HepG2 (cell line): ENCODE measurements around the gene PLPP3. TPM values are rescaled to one million over a fixed set of nuclear protein-coding genes. Genes with fewer than 3 reads are reported as not detected.

Experiments
- ATAC-seq: fragments of 200-7000 bp; cut with Tn5 transposase; 3 replicates; pipeline ENCODE4 v1.9.1; 2020; ENCODE audit warnings: mild to moderate bottlenecking, moderate library complexity
- BruUV-seq: library from RNA; stranded (reverse); fragments of 400-500 nt; replicated peaks from 2 replicates; lab custom pipeline; 2021; lab: Mats Ljungman, UMichigan
- CTCF ChIA-PET: fragments of 300-600 bp; formaldehyde crosslinking; extraction: SDS; loops from one replicate; lab custom pipeline; 2021; ENCODE audit warnings: low total read pairs, inconsistent platforms, low intra/inter-chr PET ratio; lab: Yijun Ruan, JAX
- POLR2A ChIA-PET: fragments of 350-600 bp; sonication (Branson Sonifier 250); formaldehyde crosslinking; loops from one replicate; lab custom pipeline; 2020; ENCODE audit warnings: antibody characterized with exemption, inconsistent platforms; lab: Yijun Ruan, JAX
- DNase-seq: peaks from one replicate; pipeline ENCODE4 v3.0.0-alpha.2; 2015; ENCODE audit warnings: low spot score
- FAIRE-seq: peaks from 3 replicates; lab custom pipeline; 2011; peaks lifted over from hg19 to GRCh38; lab: Jason Lieb, UNC
- H2AFZ ChIP-seq: one replicate; pipeline ENCODE4 v1.6.1; 2011; ENCODE audit warnings: low read length, inconsistent platforms
- H3K27ac ChIP-seq: fragments of 300-600 bp; 3 replicates; pipeline ENCODE4 v1.8.0; 2011; ENCODE audit warnings: mixed run types, mild to moderate bottlenecking, mixed read lengths, low read length, inconsistent platforms; ENCODE audit not compliant: insufficient read depth; ENCODE audit errors: extremely low read length
- H3K27me3 ChIP-seq, 2 experiments: fragments of 200-600 bp in 1 of 2; 2 replicates in 1 of 2; 3 replicates in 1 of 2; pipeline versions ENCODE4 v1.6.0 to v1.8.0; 2011; ENCODE audit warnings: low read length in 2 of 2, mild to moderate bottlenecking in 2 of 2, moderate library complexity in 2 of 2, inconsistent platforms in 1 of 2; ENCODE audit not compliant: insufficient read depth in 2 of 2, control insufficient read depth in 1 of 2
- H3K36me3 ChIP-seq, 2 experiments: fragments of 200-600 bp in 1 of 2; replicated peaks in 1 of 2; 2 replicates in 1 of 2; 3 replicates in 1 of 2; pipeline versions ENCODE4 v1.5.1 to v1.8.0; 2011; ENCODE audit warnings: low read length in 2 of 2, inconsistent platforms in 1 of 2; ENCODE audit not compliant: insufficient read depth in 2 of 2, control insufficient read depth in 1 of 2
- H3K4me1 ChIP-seq: 2 replicates; pipeline ENCODE4 v1.5.1; 2012; ENCODE audit warnings: low read length, inconsistent platforms; ENCODE audit not compliant: insufficient read depth
- H3K4me2 ChIP-seq: 2 replicates; pipeline ENCODE4 v1.6.0; 2011; ENCODE audit warnings: low read depth, low read length, inconsistent platforms
- H3K4me3 ChIP-seq, 3 experiments: fragments of 200-600 bp in 1 of 3; sonication (generic), shearing (Covaris generic) in 1 of 3; replicated peaks in 1 of 3; 2 replicates each; pipeline ENCODE4 v1.5.1; 2011 to 2016; ENCODE audit warnings: low read length in 3 of 3, inconsistent platforms in 2 of 3, low read depth in 2 of 3, mild to moderate bottlenecking in 2 of 3, control low read depth in 1 of 3, mixed read lengths in 1 of 3; ENCODE audit not compliant: insufficient read depth in 1 of 3
- H3K79me2 ChIP-seq: one replicate; pipeline ENCODE4 v1.6.1; 2011; ENCODE audit warnings: low read length, inconsistent platforms; ENCODE audit not compliant: insufficient read depth
- H3K9ac ChIP-seq: 2 replicates; pipeline ENCODE4 v1.6.0; 2011; ENCODE audit warnings: mild to moderate bottlenecking, low read depth, low read length, inconsistent platforms; ENCODE audit not compliant: insufficient read depth
- H3K9me3 ChIP-seq: 2 replicates; pipeline ENCODE4 v1.5.1; 2012; ENCODE audit warnings: mild to moderate bottlenecking, low read length
- H4K20me1 ChIP-seq: 2 replicates; pipeline ENCODE4 v1.6.0; 2011; ENCODE audit warnings: inconsistent platforms, mild to moderate bottlenecking, low read length, moderate library complexity; ENCODE audit not compliant: insufficient read depth
- HOXA9 ChIP-seq: sonication (generic); formaldehyde crosslinking; IDR thresholded peaks from 2 replicates; pipeline ENCODE4 v1.8.1; 2022; ENCODE audit warnings: missing genetic modification reagents, mild to moderate bottlenecking, moderate library complexity, borderline replicate concordance
- KDM5A ChIP-seq: fragments of 200-600 bp; sonication (generic); IDR thresholded peaks from 2 replicates; pipeline ENCODE4 v1.7.0; 2018; ENCODE audit warnings: antibody characterized with exemption, mild to moderate bottlenecking, low read length, borderline replicate concordance
- NFIC ChIP-seq: IDR thresholded peaks from 2 replicates; pipeline ENCODE4 v1.6.1; 2012; ENCODE audit warnings: mild to moderate bottlenecking, low read length, inconsistent platforms
- SMARCC2 ChIP-seq: fragments of 450-650 bp; IDR thresholded peaks from 2 replicates; pipeline ENCODE4 v1.6.1; 2017; ENCODE audit warnings: antibody characterized with exemption, mild to moderate bottlenecking
- SP5 ChIP-seq: IDR thresholded peaks from 2 replicates; pipeline ENCODE4 v1.6.1; 2016; ENCODE audit warnings: low read depth, borderline replicate concordance
- ZMYM2 ChIP-seq: sonication (generic); formaldehyde crosslinking; IDR thresholded peaks from 2 replicates; pipeline ENCODE4 v1.8.0; 2022; ENCODE audit warnings: mild to moderate bottlenecking, missing genetic modification reagents
- ZNF24 ChIP-seq: fragments of 450-650 bp; IDR thresholded peaks from 2 replicates; pipeline ENCODE4 v1.6.1; 2017; ENCODE audit warnings: antibody characterized with exemption, mild to moderate bottlenecking
- ZNF678 ChIP-seq: sonication (generic); formaldehyde crosslinking; IDR thresholded peaks from 2 replicates; pipeline ENCODE4 v1.4.0; 2020; ENCODE audit warnings: mild to moderate bottlenecking, missing genetic modification reagents
- WGBS: methylation state at CpG from one replicate; pipeline ENCODE4 v1.1.6; 2017; ENCODE audit warnings: low lambda C conversion rate; 5-methylcytosine and 5-hydroxymethylcytosine counted together
- in situ Hi-C: cut with HindIII; loops from 2 replicates; pipeline ENCODE4 v1.10.0; 2017; ENCODE audit warnings: low pct_unique_long_range_greater_than_20kb; ENCODE audit not compliant: extremely low pct_ligation_motif_present
- intact Hi-C: fragments of 100-400 bp; cut with micrococcal nuclease; formaldehyde crosslinking; loops from one replicate; pipeline ENCODE4 v1.10.0; 2022; ENCODE audit not compliant: unreplicated experiment
- polyA plus RNA-seq, 8 experiments: library from polyadenylated mRNA; depleted of rRNA in 3 of 8; stranded (reverse) in 7 of 8; unstranded in 1 of 8; fragments of >200 nt; fragmentation: Illumina TruSeq in 4 of 8; extraction: Trizol in 4 of 8; gene quantifications; 2 replicates each; pipeline versions ENCODE4 v1.2.1 to v1.2.3, GENCODE V29; 2011 to 2016; ENCODE audit warnings: low read depth in 4 of 8, missing spikeins in 1 of 8, mixed read lengths in 1 of 8; ENCODE audit not compliant: insufficient read depth in 1 of 8
- total RNA-seq, 5 experiments: library from RNA; depleted of rRNA; stranded (reverse); fragments of >200 nt; fragmentation: Illumina TruSeq; extraction: Trizol; gene quantifications; 2 replicates each; pipeline ENCODE4 v1.2.3, GENCODE V29; 2016; ENCODE audit warnings: low read depth in 1 of 5

Gene PLPP3
- total and polyA plus RNA-seq, 2 of the 13 experiments (the other 11 are each of a cell fraction or from before 2014, with no cell fraction given) = 49.7 to 65.8 TPM

- intact Hi-C loops = no loop called here
- Histone ChIP-seq H4K20me1 (no peaks in the 10 kb centered on the region), H3K4me3 (no peak overlapping the region), H3K79me2 (no peaks in the 10 kb centered on the region), H3K4me1 (peaks cover 39% of the 10 kb centered on the region), H3K9me3 (no peaks in the 10 kb centered on the region), H3K4me2 (0 out of 2 replicates have a peak overlapping the region, but pooled peaks have one; percentile 59), H2AFZ (no peak overlapping the region), H3K36me3 (no peaks in the 10 kb centered on the region), H3K27me3 (no peaks in the 10 kb centered on the region), H3K27ac (peak overlapping the region; percentile 80), H3K9ac (no peak overlapping the region)
- TF ChIP-seq ZMYM2 (CRISPR knock-in tag) (no peak), ZNF678 (CRISPR knock-in tag) (no peak), HOXA9 (CRISPR knock-in tag) (0 out of 2 replicates have a peak, but pooled peaks have one; percentile 36), KDM5A (no peak), SMARCC2 (no peak), SP5 (CRISPR knock-in tag) (no peak), ZNF24 (no peak), NFIC (no peak)
- POLR2A ChIA-PET = interaction anchor here (1.6 to 1.9 kb wide), 3 partner anchors 15 to 271 kb away, joined by 7 to 15 read pairs (median 13); partner anchors contain the start of gene PLPP3
- CTCF ChIA-PET = no interaction called here
- in situ Hi-C loops = no loop called here
- 76% methylated on average over 3 of the region's 3 CpGs for WGBS
- no TSS peak for BruUV-seq
- ATAC-seq (no peak), FAIRE-seq (no peak), DNase-seq (no peak)
These were observed 117.2 kb downstream of the PLPP3 start for GRCh38 chr1:56462209-56462608.
